ENCODE measurements around the gene MLN.

DNA sequence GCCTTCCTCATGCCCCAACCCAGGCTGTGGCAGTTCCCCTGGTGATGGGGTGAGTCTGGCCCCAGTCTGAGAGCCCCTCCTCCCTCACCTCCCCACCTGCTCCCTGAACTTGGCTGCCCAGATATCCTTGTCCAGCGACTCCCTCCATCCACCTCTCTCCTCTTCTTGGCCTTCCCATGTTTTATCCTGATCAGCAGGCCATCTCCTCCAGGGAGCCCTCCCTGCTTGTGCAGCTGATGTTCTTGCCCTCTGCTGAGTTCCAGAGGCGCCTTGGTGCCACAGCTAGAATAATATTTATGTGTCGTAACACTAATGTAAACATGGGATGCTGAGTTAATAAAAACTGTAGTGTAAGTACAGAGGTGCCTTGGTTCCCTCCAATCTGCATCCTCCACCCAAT lies 46.7 kb downstream of the MLN start:
- no peak for TF ChIP-seq POLR2AphosphoS5 (IDR thresholded peaks at IDR 0.05)
- no peak for TF ChIP-seq EP300 (IDR thresholded peaks at IDR 0.05)
- TF ChIP-seq, protein P1, sequence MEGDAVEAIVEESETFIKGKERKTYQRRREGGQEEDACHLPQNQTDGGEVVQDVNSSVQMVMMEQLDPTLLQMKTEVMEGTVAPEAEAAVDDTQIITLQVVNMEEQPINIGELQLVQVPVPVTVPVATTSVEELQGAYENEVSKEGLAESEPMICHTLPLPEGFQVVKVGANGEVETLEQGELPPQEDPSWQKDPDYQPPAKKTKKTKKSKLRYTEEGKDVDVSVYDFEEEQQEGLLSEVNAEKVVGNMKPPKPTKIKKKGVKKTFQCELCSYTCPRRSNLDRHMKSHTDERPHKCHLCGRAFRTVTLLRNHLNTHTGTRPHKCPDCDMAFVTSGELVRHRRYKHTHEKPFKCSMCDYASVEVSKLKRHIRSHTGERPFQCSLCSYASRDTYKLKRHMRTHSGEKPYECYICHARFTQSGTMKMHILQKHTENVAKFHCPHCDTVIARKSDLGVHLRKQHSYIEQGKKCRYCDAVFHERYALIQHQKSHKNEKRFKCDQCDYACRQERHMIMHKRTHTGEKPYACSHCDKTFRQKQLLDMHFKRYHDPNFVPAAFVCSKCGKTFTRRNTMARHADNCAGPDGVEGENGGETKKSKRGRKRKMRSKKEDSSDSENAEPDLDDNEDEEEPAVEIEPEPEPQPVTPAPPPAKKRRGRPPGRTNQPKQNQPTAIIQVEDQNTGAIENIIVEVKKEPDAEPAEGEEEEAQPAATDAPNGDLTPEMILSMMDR (IDR thresholded peaks at IDR 0.05) = no peak
- no peak for TF ChIP-seq POLR2A (IDR thresholded peaks at IDR 0.05)

Measured in suprapubic skin (tissue), 4 donors.